HG03196 (cell line): Measurements from ENCODE around the gene SPATA2L.

Source experiments
- ATAC-seq: cut with Tn5 transposase; IDR thresholded peaks from one replicate; pipeline ENCODE4 v1.9.1; 2021; ENCODE audit not compliant: unreplicated experiment

Gene SPATA2L

DNA sequence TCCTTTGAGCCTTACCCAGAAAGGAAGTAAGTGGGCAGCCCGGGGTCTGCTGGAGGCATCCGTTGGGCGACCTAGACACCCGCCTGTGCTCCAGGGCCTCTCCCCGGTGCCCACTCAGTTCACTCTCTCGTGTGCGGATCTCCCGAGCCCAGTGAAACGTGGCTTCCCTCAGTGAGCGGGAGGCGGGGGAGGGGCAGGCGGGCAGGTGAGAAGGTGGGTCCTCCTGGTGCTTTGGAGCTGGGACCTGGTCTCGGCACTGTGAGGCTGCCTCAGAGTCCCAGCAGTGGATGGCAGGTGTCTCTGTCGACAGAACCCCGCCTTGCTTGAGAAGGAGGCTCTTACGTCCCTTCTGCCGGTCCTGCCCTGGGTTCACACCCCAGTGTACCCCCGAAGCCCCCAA, 27.8 kb upstream of the SPATA2L start:
- no peak for ATAC-seq

DNA sequence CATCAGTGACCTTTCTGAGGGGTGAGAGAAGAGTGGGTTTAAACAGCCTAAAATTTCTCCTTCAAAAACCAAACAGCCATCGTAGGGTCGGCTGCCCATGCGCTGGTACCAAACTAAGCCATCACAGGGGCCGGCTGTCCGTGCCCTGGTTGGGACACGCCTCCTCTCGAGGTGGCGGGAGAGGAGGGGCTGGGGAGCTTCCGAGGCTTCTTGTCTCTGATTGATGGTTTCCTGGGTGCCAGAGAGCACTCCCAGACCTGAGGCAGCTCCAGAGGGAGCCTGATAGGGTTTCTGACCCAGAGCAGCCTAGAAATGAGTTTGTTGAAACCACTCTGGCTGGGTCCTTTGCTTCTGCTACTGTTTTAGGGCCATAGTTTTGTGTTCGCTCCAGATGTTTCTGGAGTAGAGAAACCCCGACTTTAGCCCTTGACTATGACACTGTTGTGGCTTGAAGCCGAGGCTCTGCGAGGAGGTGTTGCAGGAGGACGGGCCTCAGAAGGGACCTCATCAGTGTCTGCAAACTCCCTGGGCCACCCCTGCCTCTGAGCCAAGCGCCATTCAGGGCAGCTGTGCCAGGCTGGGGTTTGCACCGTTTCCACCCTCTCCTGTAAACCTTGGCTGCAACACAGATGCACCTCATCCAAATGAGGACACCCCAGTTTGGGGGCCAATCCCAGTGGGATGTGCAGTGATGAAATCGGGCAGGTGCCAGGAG, 26.1 kb upstream of the SPATA2L start:
- no peak for ATAC-seq

DNA sequence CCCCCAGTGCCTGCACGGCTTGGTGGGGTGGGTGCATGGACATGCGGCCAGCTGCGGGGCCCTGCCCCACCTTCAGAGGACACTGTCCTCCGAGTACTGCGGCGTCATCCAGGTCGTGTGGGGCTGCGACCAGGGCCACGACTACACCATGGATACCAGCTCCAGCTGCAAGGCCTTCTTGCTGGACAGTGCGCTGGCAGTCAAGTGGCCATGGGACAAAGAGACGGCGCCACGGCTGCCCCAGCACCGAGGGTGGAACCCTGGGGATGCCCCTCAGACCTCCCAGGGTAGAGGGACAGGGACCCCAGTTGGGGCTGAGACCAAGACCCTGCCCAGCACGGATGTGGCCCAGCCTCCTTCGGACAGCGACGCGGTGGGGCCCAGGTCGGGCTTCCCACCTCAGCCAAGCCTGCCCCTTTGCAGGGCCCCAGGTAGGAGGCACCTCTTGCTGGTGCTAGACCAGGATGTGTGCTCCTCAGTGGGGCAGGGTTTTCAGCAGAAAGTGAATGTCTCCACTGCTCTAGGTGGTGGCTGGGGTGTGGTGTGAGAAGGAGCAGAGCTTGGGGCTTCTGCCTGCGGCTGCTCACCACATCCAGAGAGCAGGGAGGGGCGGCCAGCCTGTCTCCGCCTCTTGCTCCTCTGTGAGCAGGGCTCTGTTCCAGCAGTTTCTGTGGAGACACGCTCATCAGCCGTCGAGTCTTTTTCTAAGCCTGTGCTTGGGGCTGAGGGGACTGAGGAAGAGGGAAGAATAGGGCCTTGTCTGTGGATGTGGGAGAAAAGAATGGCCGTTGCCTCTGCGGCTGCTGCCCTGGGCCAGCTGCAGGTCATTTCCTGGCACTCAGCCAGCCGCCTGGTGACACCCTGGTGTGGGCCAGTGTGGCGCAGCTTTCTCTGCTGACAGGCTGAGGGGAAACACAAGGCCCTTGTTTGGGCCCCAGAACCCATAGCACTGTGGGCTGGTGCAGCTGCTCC, 22.1 kb upstream of the SPATA2L start:
- no peak for ATAC-seq

DNA sequence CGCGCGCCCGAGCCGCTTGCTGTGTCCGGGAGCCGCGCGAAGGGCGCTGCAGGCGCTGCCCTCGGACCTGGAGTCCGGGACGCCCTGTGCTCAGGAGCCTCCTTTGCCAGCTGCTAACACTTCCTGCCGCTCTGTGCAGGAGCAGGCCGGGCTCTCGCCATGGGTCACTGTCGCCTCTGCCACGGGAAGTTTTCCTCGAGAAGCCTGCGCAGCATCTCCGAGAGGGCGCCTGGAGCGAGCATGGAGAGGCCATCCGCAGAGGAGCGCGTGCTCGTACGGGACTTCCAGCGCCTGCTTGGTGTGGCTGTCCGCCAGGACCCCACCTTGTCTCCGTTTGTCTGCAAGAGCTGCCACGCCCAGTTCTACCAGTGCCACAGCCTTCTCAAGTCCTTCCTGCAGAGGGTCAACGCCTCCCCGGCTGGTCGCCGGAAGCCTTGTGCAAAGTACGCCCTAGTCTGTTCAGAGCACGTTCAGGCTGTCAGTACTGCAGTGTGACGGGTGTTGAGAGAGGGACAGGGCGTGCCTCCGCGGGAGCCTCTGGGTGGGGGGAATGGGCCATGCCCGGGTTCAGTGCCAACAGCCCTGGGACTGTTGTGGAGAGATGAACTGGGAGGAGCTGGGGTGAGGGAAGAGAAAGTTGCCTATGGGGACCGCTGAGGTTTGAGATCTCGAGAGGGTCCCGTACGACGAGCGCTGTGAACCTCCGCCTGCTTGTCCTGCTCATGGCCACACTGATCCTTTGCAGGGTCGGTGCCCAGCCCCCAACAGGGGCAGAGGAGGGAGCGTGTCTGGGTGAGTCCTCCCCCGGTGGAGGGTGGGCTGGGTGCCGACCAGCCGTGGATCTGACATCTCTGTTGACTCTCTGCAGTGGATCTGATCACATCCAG, 21.1 kb upstream of the SPATA2L start:
- peak; percentile 13 for ATAC-seq

- ATAC-seq: peak; percentile 29
These were observed 20.3 kb upstream of the SPATA2L start for GRCh38 chr16:89721546-89722391.

DNA sequence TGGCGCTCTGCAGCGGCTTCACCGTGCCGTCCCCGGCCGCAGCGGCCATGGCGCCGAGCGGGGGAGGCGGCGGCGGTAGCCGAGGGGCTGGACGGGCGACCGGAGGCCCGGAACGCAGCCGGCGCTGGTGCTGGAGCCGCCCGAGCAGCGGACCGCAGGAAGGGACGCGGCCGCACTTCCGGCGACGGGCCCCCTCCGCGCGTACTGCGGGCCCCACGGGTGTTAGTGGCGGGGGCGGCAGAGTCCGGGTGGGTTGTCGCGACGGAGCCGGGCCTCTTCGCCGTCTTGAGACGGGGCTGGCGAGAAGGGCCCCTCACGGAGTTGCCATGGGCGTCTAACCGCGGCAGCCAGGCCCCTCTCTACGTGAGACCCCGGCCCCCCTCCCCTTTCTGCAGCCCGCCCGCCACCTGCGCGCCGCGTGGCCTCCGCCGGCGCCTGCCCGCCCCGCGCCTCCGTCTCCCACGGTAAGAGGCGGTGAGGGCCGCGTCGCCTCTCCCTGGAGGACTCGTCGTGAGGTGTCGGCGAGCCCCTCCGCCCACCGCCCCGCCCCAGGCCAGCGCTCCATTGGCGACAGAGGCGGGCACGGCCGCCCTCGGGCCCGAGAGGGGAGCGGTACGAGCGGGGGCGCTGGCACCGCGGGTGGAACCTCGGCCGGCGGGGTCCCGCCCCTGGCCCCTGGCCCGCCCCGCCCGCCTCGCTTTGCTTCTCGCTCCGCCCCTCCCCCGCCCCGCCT, 19.5 kb upstream of the SPATA2L start, which contains the start of the genes VPS9D1 and ZNF276:
Gene VPS9D1 (minus strand): TSS at position 86 of the 733 bp plus-strand sequence. CDS start 37 bp downstream, at position 49.
Gene ZNF276 (plus strand): TSS at position 725 of the 733 bp plus-strand sequence. CDS start 104 bp downstream, outside the sequence.
- peak; percentile 54 for ATAC-seq

DNA sequence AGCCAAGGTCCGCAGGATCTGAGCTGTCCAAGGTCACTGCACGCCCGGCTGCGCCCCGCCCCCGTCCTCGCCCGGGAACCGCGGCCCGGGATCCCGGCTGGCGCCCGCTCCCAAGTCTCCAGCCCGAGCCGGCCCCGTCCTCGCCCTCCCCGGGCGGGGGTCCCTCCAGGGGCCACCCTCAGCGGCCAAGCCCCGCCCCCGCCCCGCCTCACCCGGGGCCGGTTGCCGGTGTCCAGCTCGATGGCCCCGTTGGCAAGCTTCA, 19.0 kb upstream of the SPATA2L start:
- ATAC-seq: peak; percentile 25

DNA sequence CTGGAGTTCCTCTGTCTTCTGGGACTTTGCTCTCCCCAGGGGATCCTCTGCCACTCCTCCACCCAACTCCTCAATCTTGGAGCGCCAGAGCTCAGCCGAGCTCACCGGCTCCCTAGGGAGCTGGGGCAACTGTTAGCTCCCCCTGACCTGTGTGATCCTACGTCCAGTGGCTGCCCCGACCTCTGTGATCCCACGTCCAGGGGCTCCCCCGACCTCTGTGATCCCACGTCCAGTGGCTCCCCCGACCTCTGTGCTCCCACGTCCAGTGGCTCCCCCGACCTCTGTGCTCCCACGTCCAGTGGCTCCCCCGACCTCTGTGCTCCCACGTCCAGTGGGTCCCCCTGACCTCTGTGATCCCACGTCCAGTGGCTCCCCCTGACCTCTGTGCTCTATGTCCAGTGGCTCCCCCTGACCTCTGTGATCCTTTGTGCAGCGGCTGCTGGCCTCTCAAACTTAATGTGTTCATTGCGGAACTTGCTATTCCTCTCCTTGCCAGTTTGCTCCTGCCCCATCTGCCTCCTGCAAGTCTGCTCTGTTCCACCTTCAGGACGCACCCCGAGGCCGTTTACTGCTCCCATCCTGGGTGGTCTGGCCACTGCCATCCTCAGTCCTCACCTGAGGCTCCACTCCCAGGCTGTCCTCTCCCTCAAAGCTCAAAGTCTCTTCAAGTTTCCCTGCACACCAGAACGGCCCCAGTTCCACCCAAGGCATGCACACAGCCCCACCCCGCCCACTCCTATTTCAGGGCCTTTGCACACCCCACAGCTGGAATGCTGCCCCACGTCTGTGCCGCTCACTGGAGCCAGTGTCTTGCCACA, 16.4 kb upstream of the SPATA2L start:
- ATAC-seq: no peak

GRCh38 chr16:89716916-89717687, 15.6 kb upstream of the SPATA2L start:
- no peak for ATAC-seq

DNA sequence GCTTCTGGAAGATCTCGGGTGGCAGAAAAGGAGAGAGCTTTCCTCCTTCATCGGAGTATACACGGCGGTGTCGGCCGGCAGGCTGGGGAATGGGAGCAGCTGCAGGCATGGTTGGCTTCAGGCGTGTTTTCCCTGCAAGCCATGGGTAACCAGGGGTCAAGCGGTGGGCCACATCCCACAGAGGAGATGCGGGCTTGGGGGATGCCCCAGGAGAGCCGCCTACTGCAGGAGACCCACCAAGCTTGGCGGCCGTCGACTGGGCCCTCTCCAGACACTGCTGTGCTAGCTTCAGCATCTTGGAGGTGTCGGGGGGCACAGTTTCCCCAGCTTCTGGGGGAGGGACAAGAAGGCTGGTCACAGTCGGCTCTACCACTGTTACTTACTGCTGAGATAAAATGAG, 15.0 kb upstream of the SPATA2L start:
- no peak for ATAC-seq

DNA sequence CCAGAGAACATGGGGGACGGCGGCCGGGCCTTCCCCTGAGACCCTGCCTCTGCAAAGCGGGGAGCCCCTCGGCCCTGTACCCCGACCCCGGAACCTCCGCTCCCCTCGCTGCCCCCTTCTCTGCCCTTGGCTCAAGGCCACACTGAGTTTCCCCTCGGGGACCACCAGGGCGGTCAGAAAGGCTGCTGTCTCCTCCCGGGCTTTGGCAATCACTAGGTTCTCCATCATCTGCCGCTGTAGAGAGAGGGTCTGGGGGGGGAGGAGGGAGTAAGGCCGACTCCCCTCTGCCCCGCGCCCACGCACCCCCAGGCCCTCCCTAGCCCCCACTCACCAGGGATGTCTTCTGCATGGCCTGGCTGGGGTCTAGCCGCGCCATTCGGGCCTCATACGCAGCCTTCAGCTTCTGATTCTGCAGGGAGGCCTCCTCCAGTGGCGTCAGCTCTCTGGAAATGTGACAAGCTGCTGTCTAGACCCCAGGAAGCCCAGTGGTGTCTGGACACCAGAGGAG, 10.8 kb upstream of the SPATA2L start:
- ATAC-seq: no peak

DNA sequence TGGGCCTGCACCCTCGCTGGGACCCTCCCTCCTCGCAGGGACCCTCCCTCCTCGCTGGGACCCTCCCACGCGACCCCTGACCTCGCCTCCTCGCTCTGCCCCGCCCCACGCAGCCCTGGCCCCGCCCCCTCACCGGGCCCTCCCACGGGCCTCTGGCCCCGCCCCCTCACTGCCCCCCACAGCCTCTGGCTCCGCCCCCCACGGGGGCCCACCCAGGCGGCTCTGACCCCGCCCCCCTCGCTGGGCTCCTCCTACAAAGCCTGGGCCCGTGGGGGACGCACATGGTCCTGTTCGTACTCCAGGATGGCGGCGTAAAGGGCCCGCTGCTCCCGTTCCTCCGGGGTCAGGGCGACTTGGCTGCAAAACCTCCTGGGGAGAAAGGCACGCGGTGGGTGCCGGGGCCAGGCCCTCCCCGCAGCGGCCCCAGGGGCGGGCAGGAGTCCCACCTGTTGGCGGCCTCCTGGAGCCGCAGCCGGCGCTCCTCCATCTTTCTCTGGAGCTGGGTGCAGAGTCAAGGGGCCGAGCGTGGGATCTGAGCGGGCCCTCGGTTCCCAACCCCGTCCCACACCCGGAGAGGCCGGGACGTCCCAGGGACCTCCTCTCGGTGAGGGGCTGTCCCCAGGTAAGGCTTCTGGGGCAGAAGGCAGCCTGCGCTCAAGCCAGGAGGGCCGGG, 10.2 kb upstream of the SPATA2L start:
- no peak for ATAC-seq

DNA sequence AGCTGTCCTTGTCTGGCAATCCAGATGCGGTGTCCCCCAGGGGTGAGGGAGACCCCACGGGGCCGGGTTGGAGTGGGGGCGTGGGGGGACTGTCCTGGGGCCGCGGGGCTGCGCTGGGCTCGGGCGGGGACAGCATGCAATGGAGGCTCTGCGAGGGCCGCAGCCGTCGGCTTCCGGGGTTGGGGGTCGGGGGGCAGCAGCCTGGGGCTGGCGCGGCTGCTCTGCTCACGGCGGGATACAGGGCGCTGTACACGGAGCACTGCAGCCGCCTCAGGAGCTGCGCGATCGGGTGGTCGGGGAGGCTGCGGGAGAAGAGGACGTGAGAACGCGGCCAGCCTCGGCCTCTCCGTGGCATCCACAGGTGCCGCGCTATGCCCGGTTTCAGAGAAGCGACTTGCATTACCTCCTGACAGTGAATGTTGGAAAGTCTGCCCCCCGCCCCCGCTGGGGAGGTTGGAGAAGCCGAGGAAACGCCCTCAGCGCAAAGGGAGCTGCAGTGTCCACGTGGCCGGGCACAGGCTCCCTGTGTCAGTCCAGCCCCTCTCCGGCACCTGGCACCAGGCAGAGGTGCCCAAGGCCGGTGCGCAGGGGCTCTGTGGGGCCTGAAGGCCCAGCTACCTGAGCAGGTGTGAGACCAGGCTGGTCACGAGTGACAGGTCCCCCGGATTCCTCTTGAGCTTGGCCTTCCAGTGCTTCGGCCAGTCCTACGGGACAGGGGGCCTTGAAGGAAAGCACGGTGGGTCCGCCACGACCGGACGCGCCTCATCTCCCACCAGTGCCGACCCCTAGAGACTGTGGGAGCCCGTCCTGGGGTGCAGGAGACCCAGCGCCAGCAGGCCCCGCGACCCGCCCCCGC, 9.4 kb upstream of the SPATA2L start:
- no peak for ATAC-seq

GRCh38 chr16:89709716-89710432, 8.4 kb upstream of the SPATA2L start:
- no peak for ATAC-seq

DNA sequence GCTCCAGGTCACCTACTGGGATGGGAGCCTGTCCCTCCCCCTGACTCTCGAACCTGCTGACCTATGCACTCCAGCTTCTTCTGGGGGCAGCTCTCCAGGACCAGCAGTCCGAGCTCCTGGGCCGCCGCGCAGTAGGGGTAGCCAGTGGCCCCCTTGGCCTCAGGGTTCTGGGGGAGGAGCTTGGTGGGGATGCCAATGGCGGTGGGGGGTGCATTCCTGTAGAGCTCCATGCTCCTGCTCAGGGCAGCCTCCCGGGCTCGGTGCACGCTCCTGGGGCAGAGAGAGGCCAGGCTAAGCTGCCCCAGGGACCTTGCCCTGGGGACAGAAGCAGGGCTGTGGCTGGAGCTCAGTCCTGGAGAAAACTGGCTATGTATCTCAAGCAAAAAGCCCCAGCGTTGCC, 7.7 kb upstream of the SPATA2L start:
- ATAC-seq: no peak

DNA sequence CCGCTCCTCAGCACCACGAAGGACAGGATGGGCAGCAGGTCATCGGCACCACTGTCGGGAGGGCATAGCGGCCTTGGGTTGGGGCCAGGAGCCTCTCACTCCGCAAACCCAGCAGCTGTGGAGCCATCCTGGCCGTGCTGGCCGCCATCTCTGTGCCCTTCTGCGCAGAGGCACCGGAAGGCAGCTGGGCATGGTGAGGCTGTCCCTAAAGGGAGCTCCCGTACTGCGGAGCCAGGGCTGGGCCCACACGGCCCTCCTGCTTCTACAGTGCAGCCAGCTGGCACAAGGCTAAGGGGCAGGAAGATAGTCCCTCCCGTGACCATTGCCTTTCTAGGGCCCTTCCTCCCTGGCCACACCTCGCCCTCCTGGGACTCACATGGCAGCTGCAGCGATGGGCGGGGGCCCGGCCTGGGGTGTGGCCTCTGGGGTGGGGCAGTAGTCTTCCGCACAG, 7.0 kb upstream of the SPATA2L start:
- ATAC-seq: no peak
